Umbilical cord (tissue), 2 donors: ENCODE results near the gene RPS21. TPM values are rescaled to one million over a fixed set of nuclear protein-coding genes. Genes with fewer than 3 reads are reported as not detected.
"Not testable (repeated sequence)": the region's sequence is repeated elsewhere in the genome, so short reads cannot be mapped to it uniquely, and the experiment has no call there.

Experiments used
- DNase-seq: peaks from one replicate; pipeline ENCODE4 v3.0.0-alpha.2; 2015; ENCODE audit warnings: low spot score
- total RNA-seq: library from RNA; depleted of rRNA; stranded (reverse); fragments of >200 nt; gene quantifications from one replicate; pipeline ENCODE4 v1.2.3, GENCODE V29; 2014; ENCODE audit warnings: low replicate concordance; ENCODE audit not compliant: insufficient read depth

The RPS21 gene
- total RNA-seq, 1 donor from 2014 or later = 549 TPM

- no peak for DNase-seq
These were observed 38.6 kb downstream of the RPS21 start for GRCh38 chr20:62425281-62426058.

GRCh38 chr20:62426059-62426348 is 39.1 kb downstream of the RPS21 start:
- DNase-seq = not testable (repeated sequence)

- DNase-seq = peak; percentile 17
These were observed 39.8 kb downstream of the RPS21 start for GRCh38 chr20:62426699-62427131.

GRCh38 chr20:62427172-62428001 is 40.5 kb downstream of the RPS21 start, which contains the start of gene RBBP8NL:
Gene RBBP8NL (minus strand): TSS chr20:62427539. CDS start chr20:62419647, 7,892 bp downstream.
- peak; percentile 82 for DNase-seq

GRCh38 chr20:62428002-62428372 is 41.1 kb downstream of the RPS21 start:
- no peak for DNase-seq

GRCh38 chr20:62428396-62429295 is 41.7 kb downstream of the RPS21 start:
- no peak for DNase-seq

GRCh38 chr20:62429455-62430310 is 42.8 kb downstream of the RPS21 start:
- no peak for DNase-seq

GRCh38 chr20:62430311-62430853 is 43.5 kb downstream of the RPS21 start:
- DNase-seq = no peak

GRCh38 chr20:62430866-62431447 is 44.1 kb downstream of the RPS21 start:
- no peak for DNase-seq

GRCh38 chr20:62433658-62434497 is 47.0 kb downstream of the RPS21 start:
- DNase-seq = peak; percentile 84

GRCh38 chr20:62436692-62437091 is 49.8 kb downstream of the RPS21 start:
- no peak for DNase-seq

- no peak for DNase-seq
These were observed 50.6 kb downstream of the RPS21 start for GRCh38 chr20:62437496-62437895.

- DNase-seq = no peak
These were observed 51.0 kb downstream of the RPS21 start for GRCh38 chr20:62437927-62438326.

Other genes with a start within 250 kb of the RPS21 start
- 166 TPM for gene PSMA7, start 243.7 kb upstream of the RPS21 start, total RNA-seq
- gene SS18L1, start 243.3 kb upstream of the RPS21 start, total RNA-seq = 5.5 TPM
- gene MTG2, start 204.1 kb upstream of the RPS21 start, total RNA-seq = 14.4 TPM
- not detected for gene HRH3, start 166.8 kb upstream of the RPS21 start, total RNA-seq
- gene OSBPL2, start 148.6 kb upstream of the RPS21 start, total RNA-seq = 42.4 TPM
- gene ADRM1, start 84.1 kb upstream of the RPS21 start, total RNA-seq = 29.6 TPM
- gene LAMA5, start 19.8 kb upstream of the RPS21 start, total RNA-seq = 26.2 TPM
- gene CABLES2, start 20.2 kb downstream of the RPS21 start, total RNA-seq = 0.96 TPM
- not detected for gene RBBP8NL, start 40.4 kb downstream of the RPS21 start, total RNA-seq
- gene GATA5, start 88.9 kb downstream of the RPS21 start, total RNA-seq = 0.48 TPM